SK-N-SH (cell line): Measurements from ENCODE around the gene HAGHL.

ENCODE experiments used
- CHD2 ChIP-seq: fragments of 150-350 bp; IDR thresholded peaks from 2 replicates; pipeline ENCODE4 v1.6.1; 2018; ENCODE audit warnings: low read length; ENCODE audit not compliant: partially characterized antibody
- EP300 ChIP-seq, 2 experiments: IDR thresholded peaks; 2 replicates each; pipeline versions ENCODE4 v1.4.0 to v1.6.1; 2012; ENCODE audit warnings: borderline replicate concordance in 1 of 2, low read depth in 1 of 2, low read length in 1 of 2
- GABPA ChIP-seq: IDR thresholded peaks from 2 replicates; pipeline ENCODE4 v1.4.0; 2012; ENCODE audit warnings: low read depth, mild to moderate bottlenecking
- JUND ChIP-seq: IDR thresholded peaks from 2 replicates; pipeline ENCODE4 v1.4.0; 2012
- MXI1 ChIP-seq: IDR thresholded peaks from 2 replicates; pipeline ENCODE4 v1.6.1; 2012; ENCODE audit warnings: mild to moderate bottlenecking, low read depth, low read length, improper control_type of control experiment
- NRF1 ChIP-seq: IDR thresholded peaks from 2 replicates; pipeline ENCODE4 v1.6.1; 2012; ENCODE audit warnings: low read depth, mild to moderate bottlenecking, low read length
- POLR2AphosphoS5 ChIP-seq: IDR thresholded peaks from 2 replicates; pipeline ENCODE4 v1.6.1; 2012; ENCODE audit warnings: low read depth, low read length
- RAD21 ChIP-seq: IDR thresholded peaks from 2 replicates; pipeline ENCODE4 v1.6.1; 2012; ENCODE audit warnings: mild to moderate bottlenecking, low read length
- RFX5 ChIP-seq: IDR thresholded peaks from 2 replicates; pipeline ENCODE4 v1.6.1; 2012; ENCODE audit warnings: mild to moderate bottlenecking, improper control_type of control experiment, low read length
- TEAD4 ChIP-seq: IDR thresholded peaks from 2 replicates; pipeline ENCODE4 v1.4.0; 2012; ENCODE audit warnings: mild to moderate bottlenecking, borderline replicate concordance; ENCODE audit not compliant: insufficient read depth
- TF ChIP-seq, protein P1 (sequence below): IDR thresholded peaks from 2 replicates; pipeline ENCODE4 v1.6.1; 2012; ENCODE audit warnings: mild to moderate bottlenecking, low read depth, low read length, moderate library complexity
- TF ChIP-seq, protein P2 (sequence below): fragments of 200-600 bp; sonication (generic); IDR thresholded peaks from 2 replicates; pipeline ENCODE4 v1.6.1; 2017; ENCODE audit warnings: antibody characterized with exemption, mild to moderate bottlenecking, moderate library complexity

DNA sequence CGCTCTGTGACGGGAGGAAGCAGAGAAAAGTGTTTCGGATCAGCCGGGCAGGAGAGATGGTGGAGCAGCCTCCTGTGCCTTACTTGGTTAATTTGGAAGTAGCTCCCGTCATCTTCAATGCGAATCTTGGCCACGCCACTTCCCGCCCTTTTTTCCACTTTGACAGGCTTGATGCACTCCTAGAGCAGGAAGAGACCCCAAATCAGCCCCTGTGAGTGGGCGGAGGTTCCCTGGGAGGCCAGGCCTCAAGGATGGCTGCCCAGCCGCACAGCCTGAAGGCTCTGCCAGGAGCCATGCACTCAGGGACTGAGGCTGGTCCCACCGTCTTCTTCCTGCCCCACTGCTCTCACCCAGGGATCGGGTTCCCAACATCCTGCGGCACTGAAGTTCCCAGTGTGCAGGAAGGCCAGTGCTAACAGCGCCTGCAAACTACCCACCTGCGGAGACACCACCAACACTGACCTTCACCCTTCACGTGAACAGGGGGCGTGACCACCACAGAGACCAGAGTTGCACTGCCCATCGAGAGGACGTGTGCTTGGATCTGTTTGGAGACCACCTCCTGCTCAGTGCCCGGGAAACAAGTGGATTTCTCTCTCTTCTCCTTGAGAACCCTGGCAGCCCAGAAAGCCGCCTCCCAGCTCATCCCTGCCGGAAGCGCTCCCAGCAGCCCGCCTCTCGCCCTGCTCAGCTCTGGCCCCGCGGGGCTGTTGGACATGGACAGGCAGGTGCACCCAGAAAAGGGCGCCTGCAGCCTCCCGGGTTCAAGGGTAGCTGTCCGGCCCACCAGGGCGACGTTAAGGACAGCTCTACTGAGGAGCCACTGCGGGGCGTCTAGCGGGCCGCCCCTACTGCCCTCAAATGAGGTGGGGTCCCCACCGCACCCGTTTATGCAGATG lies 12.9 kb downstream of the HAGHL start:
- TF ChIP-seq RFX5 (no peak), NRF1 (no peak), POLR2AphosphoS5 (no peak), MXI1 (no peak), JUND (no peak), EP300 (IDR thresholded peaks at IDR 0.05; ENCODE audit: borderline replicate concordance in 1 of 2, low read depth in 1 of 2, low read length in 1 of 2) (no peak), RAD21 (no peak), GABPA (no peak), TEAD4 (no peak), CHD2 (no peak)
- TF ChIP-seq, protein P1, sequence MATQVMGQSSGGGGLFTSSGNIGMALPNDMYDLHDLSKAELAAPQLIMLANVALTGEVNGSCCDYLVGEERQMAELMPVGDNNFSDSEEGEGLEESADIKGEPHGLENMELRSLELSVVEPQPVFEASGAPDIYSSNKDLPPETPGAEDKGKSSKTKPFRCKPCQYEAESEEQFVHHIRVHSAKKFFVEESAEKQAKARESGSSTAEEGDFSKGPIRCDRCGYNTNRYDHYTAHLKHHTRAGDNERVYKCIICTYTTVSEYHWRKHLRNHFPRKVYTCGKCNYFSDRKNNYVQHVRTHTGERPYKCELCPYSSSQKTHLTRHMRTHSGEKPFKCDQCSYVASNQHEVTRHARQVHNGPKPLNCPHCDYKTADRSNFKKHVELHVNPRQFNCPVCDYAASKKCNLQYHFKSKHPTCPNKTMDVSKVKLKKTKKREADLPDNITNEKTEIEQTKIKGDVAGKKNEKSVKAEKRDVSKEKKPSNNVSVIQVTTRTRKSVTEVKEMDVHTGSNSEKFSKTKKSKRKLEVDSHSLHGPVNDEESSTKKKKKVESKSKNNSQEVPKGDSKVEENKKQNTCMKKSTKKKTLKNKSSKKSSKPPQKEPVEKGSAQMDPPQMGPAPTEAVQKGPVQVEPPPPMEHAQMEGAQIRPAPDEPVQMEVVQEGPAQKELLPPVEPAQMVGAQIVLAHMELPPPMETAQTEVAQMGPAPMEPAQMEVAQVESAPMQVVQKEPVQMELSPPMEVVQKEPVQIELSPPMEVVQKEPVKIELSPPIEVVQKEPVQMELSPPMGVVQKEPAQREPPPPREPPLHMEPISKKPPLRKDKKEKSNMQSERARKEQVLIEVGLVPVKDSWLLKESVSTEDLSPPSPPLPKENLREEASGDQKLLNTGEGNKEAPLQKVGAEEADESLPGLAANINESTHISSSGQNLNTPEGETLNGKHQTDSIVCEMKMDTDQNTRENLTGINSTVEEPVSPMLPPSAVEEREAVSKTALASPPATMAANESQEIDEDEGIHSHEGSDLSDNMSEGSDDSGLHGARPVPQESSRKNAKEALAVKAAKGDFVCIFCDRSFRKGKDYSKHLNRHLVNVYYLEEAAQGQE: no peak
- TF ChIP-seq, protein P2, sequence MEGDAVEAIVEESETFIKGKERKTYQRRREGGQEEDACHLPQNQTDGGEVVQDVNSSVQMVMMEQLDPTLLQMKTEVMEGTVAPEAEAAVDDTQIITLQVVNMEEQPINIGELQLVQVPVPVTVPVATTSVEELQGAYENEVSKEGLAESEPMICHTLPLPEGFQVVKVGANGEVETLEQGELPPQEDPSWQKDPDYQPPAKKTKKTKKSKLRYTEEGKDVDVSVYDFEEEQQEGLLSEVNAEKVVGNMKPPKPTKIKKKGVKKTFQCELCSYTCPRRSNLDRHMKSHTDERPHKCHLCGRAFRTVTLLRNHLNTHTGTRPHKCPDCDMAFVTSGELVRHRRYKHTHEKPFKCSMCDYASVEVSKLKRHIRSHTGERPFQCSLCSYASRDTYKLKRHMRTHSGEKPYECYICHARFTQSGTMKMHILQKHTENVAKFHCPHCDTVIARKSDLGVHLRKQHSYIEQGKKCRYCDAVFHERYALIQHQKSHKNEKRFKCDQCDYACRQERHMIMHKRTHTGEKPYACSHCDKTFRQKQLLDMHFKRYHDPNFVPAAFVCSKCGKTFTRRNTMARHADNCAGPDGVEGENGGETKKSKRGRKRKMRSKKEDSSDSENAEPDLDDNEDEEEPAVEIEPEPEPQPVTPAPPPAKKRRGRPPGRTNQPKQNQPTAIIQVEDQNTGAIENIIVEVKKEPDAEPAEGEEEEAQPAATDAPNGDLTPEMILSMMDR: no peak
